ENCODE measurements around the gene LIN7A.

LIN7A gene

GRCh38 chr12:80937391-80938238, at the start of gene LIN7A:
TSS of gene LIN7A (minus strand) at chr12:80937934. CDS start at chr12:80937722, 212 bp downstream.
- no peaks in the 10 kb centered on the region for H3K27me3 ChIP-seq (ENCODE audit: insufficient read depth, low read depth)
- peak within 1 kb of the TSS; percentile 29 for H3K4me3 ChIP-seq (IDR thresholded peaks at IDR 0.05; ENCODE audit: insufficient read depth, low read depth, low read length)
- no peaks in the 10 kb centered on the region for H3K79me2 ChIP-seq (ENCODE audit: insufficient read depth, low read depth)
- peak within 1 kb of the TSS; percentile 77 for H3K4me2 ChIP-seq
- H3K36me3 ChIP-seq (ENCODE audit: insufficient read depth), result no peaks in the 10 kb centered on the region
- no peak for TF ChIP-seq CTCF (conservative IDR thresholded peaks at IDR 0.05; ENCODE audit: low read depth, low read length)
- peak within 1 kb of the TSS; percentile 39 for H3K9ac ChIP-seq
- H4K20me1 ChIP-seq (ENCODE audit: insufficient read depth), result no peaks in the 10 kb centered on the region
- H2AFZ ChIP-seq (ENCODE audit: low read depth), result peak within 1 kb of the TSS; percentile 74
- H3K27ac ChIP-seq, result peak within 1 kb of the TSS; percentile 8; the same call in 1 of the 2 replicates
- H3K4me1 ChIP-seq (ENCODE audit: low read depth, poor library complexity, severe bottlenecking), result peaks cover 8% of the 10 kb centered on the region

GRCh38 chr12:80986224-80986623, 48.5 kb upstream of the LIN7A start:
- H3K4me1 ChIP-seq (ENCODE audit: low read depth, poor library complexity, severe bottlenecking), result no peaks in the 10 kb centered on the region
- no peak overlapping the region for H3K4me2 ChIP-seq
- H3K79me2 ChIP-seq (ENCODE audit: insufficient read depth, low read depth), result no peaks in the 10 kb centered on the region
- no peaks in the 10 kb centered on the region for H4K20me1 ChIP-seq (ENCODE audit: insufficient read depth)
- no peak overlapping the region for H3K4me3 ChIP-seq (IDR thresholded peaks at IDR 0.05; ENCODE audit: insufficient read depth, low read depth, low read length)
- H3K27ac ChIP-seq, result no peak overlapping the region
- H3K36me3 ChIP-seq (ENCODE audit: insufficient read depth), result no peaks in the 10 kb centered on the region
- no peaks in the 10 kb centered on the region for H3K27me3 ChIP-seq (ENCODE audit: insufficient read depth, low read depth)
- TF ChIP-seq CTCF (conservative IDR thresholded peaks at IDR 0.05; ENCODE audit: low read depth, low read length), result no peak
- no peak overlapping the region for H3K9ac ChIP-seq
- H2AFZ ChIP-seq (ENCODE audit: low read depth), result no peak overlapping the region

- TF ChIP-seq CTCF (conservative IDR thresholded peaks at IDR 0.05; ENCODE audit: low read depth, low read length), result no peak
- Histone ChIP-seq H3K27ac (no peak overlapping the region), H3K9ac (no peak overlapping the region), H3K4me3 (IDR thresholded peaks at IDR 0.05; ENCODE audit: insufficient read depth, low read depth, low read length) (no peak overlapping the region), H3K27me3 (ENCODE audit: insufficient read depth, low read depth) (no peaks in the 10 kb centered on the region), H3K79me2 (ENCODE audit: insufficient read depth, low read depth) (no peaks in the 10 kb centered on the region), H2AFZ (ENCODE audit: low read depth) (no peak overlapping the region), H3K4me2 (no peak overlapping the region), H3K36me3 (ENCODE audit: insufficient read depth) (no peaks in the 10 kb centered on the region), H4K20me1 (ENCODE audit: insufficient read depth) (no peaks in the 10 kb centered on the region), H3K4me1 (ENCODE audit: low read depth, poor library complexity, severe bottlenecking) (no peaks in the 10 kb centered on the region)
Observed at GRCh38 chr12:80979816-80980215, 42.1 kb upstream of the LIN7A start.

- H3K36me3 ChIP-seq (ENCODE audit: insufficient read depth), result no peaks in the 10 kb centered on the region
Observed at GRCh38 chr12:80979251-80979650, 41.5 kb upstream of the LIN7A start.

More at GRCh38 chr12:80979251-80979650, 41.5 kb upstream of the LIN7A start:
- Histone ChIP-seq H3K79me2 (ENCODE audit: insufficient read depth, low read depth) (no peaks in the 10 kb centered on the region), H3K4me1 (ENCODE audit: low read depth, poor library complexity, severe bottlenecking) (no peaks in the 10 kb centered on the region), H4K20me1 (ENCODE audit: insufficient read depth) (no peaks in the 10 kb centered on the region), H3K9ac (no peak overlapping the region), H3K4me3 (IDR thresholded peaks at IDR 0.05; ENCODE audit: insufficient read depth, low read depth, low read length) (no peak overlapping the region), H2AFZ (ENCODE audit: low read depth) (no peak overlapping the region), H3K4me2 (no peak overlapping the region), H3K27me3 (ENCODE audit: insufficient read depth, low read depth) (no peaks in the 10 kb centered on the region), H3K27ac (no peak overlapping the region)
- no peak for TF ChIP-seq CTCF (conservative IDR thresholded peaks at IDR 0.05; ENCODE audit: low read depth, low read length)
